Activated T-cell treated with anti-CD3 and anti-CD28 coated beads for 48 hours (primary cell): ENCODE measurements around the gene RIOK2.
"Not testable (repeated sequence)": the region's sequence is repeated elsewhere in the genome, so short reads cannot be mapped to it uniquely, and the experiment has no call there.

Experiments
- DNase-seq: peaks from one replicate; pipeline ENCODE4 v3.0.0-alpha.2; 2020; ENCODE audit warnings: low read depth

The RIOK2 gene

DNA sequence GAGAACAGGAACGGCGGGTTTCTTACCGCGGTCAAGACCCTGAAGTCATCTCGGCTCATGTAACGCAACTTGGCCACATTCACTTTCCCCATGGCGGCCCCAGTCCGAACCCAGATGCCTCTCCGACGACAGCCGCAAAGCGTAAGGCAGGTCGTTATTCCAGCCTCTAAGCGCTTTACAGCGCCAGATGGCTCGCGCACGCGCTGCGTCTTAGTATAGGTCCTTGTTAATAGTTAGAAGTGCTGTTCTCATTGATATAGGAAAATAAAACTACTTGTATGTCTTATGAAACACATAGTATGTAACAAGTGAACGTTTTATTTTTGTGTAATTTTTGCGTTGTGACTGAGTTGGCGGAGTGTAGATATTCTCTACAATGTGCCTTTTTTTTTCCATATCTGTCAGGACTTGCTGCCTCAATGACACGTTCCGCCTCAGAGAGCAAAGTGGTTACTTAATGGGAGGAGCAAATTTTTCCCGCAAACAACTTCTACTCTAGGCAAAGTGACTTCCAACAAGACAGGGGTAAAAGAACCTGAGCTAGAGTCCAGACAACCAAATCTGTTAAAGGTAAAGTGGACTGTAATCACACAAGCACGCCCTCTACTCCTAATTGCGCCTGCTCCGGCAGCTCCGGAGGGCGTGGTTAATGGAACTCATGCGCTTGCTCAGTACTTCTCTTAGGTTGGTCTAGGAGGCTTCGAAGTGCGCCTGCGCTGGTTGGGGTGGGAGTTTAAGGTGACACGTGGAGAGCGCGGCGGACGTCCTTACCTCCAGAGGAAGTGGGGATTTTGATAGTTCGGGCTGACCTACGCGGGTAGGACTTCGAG is at the start of gene RIOK2:
TSS of gene RIOK2 (minus strand) at position 148 of the 830 bp plus-strand sequence. CDS start at position 92, 56 bp downstream.
- DNase-seq = peak; percentile 90

GRCh38 chr5:97231025-97231636 is 48.1 kb upstream of the RIOK2 start:
- DNase-seq = no peak

GRCh38 chr5:97229688-97230285 is 46.7 kb upstream of the RIOK2 start:
- DNase-seq = no peak

DNA sequence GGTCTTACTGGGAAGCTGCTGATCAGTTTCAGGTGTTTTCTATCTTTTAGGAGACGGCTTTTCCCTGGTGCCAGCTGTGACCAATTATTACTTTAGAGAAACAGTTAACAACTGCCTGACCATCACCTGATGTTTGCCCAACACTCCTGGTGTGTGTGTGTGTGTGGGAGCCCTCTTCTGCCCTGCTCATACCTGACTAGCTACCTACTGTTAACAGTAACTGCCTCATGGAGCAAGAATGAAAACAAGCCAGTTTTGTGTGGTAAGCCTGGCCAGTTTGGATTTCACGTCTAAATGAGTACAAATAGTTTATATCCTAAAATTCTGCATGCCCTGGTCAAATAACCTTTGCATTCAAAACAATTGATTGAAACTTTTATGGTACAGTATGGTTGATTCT is 46.1 kb upstream of the RIOK2 start:
- DNase-seq = no peak

DNA sequence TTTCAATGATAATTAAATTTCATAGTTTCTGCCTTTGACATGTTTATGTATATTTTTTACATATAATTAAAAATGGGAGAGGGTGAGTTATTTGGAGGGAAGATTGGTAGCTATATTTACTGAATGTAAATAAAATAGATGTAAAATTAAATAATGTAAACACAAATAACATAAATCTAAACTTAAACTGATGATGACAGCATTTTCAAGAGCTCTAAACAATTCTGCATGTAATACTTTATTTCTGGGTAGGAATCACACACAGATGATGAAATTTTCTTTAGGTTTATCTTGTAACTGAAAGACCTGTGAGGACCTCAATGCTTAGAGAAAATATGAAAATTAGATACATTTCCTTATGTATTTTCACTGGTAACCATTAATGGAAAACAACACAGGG is 42.2 kb upstream of the RIOK2 start:
- no peak for DNase-seq

GRCh38 chr5:97224112-97224750 is 41.2 kb upstream of the RIOK2 start:
- no peak for DNase-seq

DNA sequence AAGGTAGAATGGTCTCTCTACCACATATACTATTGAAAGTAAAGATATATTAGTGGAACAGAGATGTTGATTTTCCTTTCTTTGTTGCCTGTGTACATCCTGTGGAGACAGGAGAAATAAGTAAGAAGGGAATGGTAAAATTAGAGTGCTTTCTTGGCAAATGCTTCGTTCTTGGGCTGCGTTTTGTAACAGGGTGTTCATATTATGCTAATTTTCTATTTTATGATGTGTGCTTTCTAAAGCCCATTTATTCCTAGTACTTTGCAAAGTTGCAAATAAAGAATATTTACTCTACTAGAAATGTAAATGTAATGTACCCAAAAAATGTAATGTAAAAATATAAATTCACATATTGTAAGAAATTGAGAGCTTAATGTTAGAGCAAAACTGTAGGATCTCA is 40.5 kb upstream of the RIOK2 start:
- no peak for DNase-seq

DNA sequence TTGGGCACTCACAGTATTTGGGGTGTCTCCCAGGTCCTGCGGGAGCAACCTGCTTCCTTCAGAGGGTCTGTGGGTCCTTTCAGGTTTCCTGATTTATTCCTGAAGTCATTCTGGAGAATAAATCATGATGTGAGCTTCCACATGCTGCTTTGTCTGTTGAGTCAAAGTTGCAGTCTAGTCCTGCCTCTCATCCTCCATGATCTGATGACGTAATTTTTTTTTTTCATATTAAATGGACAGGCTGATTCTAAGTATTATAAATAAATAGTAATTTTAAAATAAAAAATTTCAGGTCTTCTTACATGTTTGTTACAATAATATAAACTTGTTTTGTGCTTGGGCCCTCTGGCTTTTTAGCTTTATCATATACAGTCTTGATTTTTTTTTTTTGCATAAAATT is 26.3 kb upstream of the RIOK2 start:
- DNase-seq = no peak

DNA sequence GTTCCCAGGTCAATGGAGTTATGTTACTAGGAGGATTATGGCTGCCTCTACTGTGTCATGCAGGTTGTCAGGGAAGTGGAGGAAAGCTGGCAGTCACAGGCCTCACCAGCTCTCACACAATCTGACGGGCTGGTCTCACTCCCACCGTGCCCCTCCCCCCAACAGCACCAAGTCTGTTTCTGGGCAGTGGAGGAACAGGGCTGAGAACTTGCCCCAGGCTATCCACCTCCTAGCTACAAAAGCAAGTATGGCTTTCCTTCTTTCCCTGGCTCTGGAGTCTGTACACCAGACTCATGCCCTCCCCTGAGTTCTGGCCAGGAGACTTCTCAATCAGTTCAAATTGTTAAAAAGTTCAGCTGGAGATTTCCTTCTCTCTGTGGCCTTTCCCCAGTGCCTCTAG is 25.7 kb upstream of the RIOK2 start:
- DNase-seq = no peak

GRCh38 chr5:97208184-97208713 is 25.2 kb upstream of the RIOK2 start:
- no peak for DNase-seq

GRCh38 chr5:97194366-97194765 is 11.3 kb upstream of the RIOK2 start:
- no peak for DNase-seq

DNA sequence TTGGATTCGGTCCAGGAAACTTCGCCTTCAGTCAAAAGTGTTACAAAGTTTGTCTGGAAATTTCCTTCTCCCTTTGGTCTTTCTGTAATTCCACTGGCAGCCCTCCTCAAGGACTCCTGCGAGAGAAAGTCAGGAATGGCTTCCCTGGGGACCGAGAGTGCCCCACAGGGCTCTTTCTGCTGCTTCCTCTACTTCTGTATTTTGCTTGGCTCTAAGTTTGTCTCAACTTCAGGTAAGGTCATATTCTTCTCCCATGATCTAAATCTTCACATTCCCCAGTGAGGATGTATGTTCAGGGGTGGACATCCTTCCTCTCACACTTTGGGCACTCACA is 10.3 kb upstream of the RIOK2 start:
- no peak for DNase-seq

- DNase-seq = no peak
Measured at GRCh38 chr5:97192580-97193354, 9.7 kb upstream of the RIOK2 start.

DNA sequence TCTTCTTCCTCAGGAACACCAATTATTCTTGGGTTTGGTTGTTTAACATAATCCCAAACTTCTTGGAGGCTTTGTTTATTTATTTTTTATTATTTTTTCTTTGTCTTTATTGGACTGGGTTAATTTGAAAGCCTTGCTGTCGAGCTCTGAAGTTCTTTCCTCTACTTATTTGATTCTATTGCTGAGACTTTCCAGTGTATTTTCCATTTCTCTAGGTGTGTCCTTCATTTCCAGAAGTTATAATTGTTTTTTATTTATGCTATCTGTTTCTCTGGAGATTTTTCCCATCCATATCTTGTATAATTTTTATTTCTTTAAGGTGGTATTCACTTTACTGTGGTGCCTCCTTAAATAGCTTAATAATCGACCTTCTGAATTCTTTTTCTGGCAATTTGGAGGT is 8.8 kb upstream of the RIOK2 start:
- no peak for DNase-seq

GRCh38 chr5:97189523-97189922 is 6.5 kb upstream of the RIOK2 start:
- not testable (repeated sequence) for DNase-seq

DNA sequence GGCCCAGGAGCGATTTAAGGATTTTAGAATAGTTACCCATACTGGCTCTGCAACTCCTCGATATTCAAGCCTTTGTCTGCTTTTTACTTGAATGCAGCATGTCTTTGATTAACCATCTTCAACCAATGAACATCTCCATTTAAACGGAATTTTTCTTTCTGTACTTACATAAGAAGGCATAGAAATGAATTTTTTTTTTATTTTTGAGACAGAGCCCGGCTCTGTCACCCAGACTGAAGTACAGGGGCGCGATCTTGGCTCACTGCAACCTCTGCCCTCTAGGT is 825 bp upstream of the RIOK2 start:
- no peak for DNase-seq

DNA sequence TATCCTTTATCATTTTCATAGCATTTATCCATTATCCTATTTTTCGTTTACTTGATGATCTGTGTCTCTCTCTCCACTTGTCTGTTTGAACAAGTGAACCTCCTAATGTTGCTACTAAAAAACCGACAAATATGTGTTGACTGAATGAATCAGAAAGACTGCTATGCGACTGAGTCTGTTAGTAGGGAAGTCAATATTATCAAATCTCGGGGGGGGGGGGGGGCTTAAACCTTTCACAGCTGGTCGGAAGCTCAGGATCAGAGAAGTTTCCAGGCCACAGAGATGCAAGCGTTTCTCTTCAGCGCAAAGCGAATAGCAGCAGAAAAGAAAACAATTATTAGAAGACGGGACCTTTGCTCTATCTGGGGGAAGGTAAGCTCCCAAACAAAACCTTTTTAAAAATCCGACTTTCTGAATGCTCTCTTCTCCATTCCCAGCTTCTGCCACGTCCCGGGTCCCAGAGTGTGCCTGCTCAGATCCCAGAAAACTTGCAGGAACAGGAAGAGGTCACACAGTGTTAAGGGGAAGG is 412 bp downstream of the RIOK2 start:
- no peak for DNase-seq

- no peak for DNase-seq
Measured at GRCh38 chr5:97181856-97182545, 1.0 kb downstream of the RIOK2 start.

DNA sequence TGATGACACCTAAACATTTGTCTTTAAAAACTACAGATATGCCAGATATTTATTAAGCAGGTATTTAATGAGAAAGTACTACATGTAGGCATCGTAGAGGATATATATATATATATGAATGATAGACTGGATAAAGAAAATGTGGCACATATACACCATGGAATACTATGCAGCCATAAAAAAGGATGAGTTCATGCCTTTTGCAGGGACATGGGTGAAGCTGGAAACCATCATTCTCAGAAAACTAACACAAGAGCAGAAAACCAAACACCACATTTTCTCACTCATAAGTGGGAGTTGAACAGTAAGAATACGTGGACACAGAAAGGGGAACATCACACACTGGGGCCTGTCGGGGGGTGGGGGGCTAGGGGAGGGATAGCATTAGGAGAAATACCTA is 3.6 kb downstream of the RIOK2 start:
- not testable (repeated sequence) for DNase-seq

- no peak for DNase-seq
Measured at GRCh38 chr5:97172227-97172626, 10.8 kb downstream of the RIOK2 start.

DNA sequence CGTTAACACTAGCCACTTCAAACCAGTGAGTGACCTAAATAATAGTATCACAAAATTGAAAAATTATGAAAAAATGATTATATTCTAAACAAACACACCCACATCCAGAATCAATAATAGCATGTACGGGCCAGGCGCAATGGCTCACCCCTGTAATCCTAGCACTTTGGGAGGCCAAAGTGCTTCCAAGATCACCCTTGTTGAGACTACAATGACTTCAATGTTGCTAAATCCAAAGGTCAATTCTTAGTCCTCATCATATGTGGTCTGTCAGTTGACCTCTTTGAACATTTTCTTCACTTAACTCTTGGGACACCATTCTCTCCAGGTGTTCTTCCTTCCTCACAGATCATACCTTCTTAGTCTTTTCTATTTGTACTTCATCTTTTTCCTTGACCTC is 11.3 kb downstream of the RIOK2 start:
- no peak for DNase-seq
